DOHH2 (cell line): ENCODE results near the gene FAM131C.
A peak's percentile ranks its signal among the peaks of the same experiment; 100 is the strongest.
"Not testable (repeated sequence)": the region's sequence is repeated elsewhere in the genome, so short reads cannot be mapped to it uniquely, and the experiment has no call there.

ENCODE experiments used
- H3F3A ChIP-seq: fragments of 200-600 bp; sonication (generic), shearing (Covaris generic); 2 replicates; pipeline ENCODE4 v1.6.0; 2016; ENCODE audit warnings: antibody characterized with exemption, mild to moderate bottlenecking; ENCODE audit not compliant: control insufficient read depth, insufficient read depth
- H3K27ac ChIP-seq: fragments of 200-600 bp; sonication (generic); 2 replicates; pipeline ENCODE4 v1.5.1; 2014; ENCODE audit warnings: low read depth, mild to moderate bottlenecking, low read length, moderate library complexity
- H3K27me3 ChIP-seq: fragments of 200-600 bp; sonication (generic); 2 replicates; pipeline ENCODE4 v1.6.1; 2014; ENCODE audit warnings: mild to moderate bottlenecking, low read length, mixed read lengths; ENCODE audit not compliant: control insufficient read depth
- H3K36me3 ChIP-seq: fragments of 200-600 bp; sonication (generic); 2 replicates; pipeline ENCODE4 v1.6.1; 2014; ENCODE audit warnings: mild to moderate bottlenecking, low read length, moderate library complexity, mixed read lengths; ENCODE audit not compliant: control insufficient read depth
- H3K4me1 ChIP-seq: fragments of 200-600 bp; sonication (generic); 2 replicates; pipeline ENCODE4 v1.6.1; 2014; ENCODE audit warnings: mild to moderate bottlenecking, low read length, mixed read lengths; ENCODE audit not compliant: control insufficient read depth
- H3K4me2 ChIP-seq: fragments of 200-600 bp; sonication (generic); 2 replicates; pipeline ENCODE4 v1.6.0; 2014; ENCODE audit warnings: mild to moderate bottlenecking, low read length, moderate library complexity
- H3K4me3 ChIP-seq: fragments of 200-600 bp; sonication (generic); 2 replicates; pipeline ENCODE4 v1.5.1; 2014; ENCODE audit warnings: mild to moderate bottlenecking, low read length, mixed read lengths
- H3K79me2 ChIP-seq: fragments of 200-600 bp; sonication (generic); 2 replicates; pipeline ENCODE4 v1.6.1; 2014; ENCODE audit warnings: mild to moderate bottlenecking, low read length, mixed read lengths; ENCODE audit not compliant: control insufficient read depth
- H3K9me2 ChIP-seq: fragments of 200-600 bp; sonication (generic); replicated peaks from 2 replicates; pipeline ENCODE4 v1.6.1; 2014; ENCODE audit warnings: mild to moderate bottlenecking, low read length, mixed read lengths; ENCODE audit not compliant: control insufficient read depth
- H3K9me3 ChIP-seq: fragments of 200-600 bp; sonication (generic); 2 replicates; pipeline ENCODE4 v1.6.1; 2014; ENCODE audit warnings: antibody characterized with exemption, low read length, mixed read lengths; ENCODE audit not compliant: control insufficient read depth, insufficient read depth
- H4K20me1 ChIP-seq: fragments of 200-600 bp; sonication (generic); 2 replicates; pipeline ENCODE4 v1.6.0; 2014; ENCODE audit warnings: low read depth, mild to moderate bottlenecking, antibody characterized with exemption, low read length, moderate library complexity; ENCODE audit not compliant: control insufficient read depth, insufficient read depth
- EZH2phosphoT487 ChIP-seq: fragments of 200-600 bp; sonication (generic); IDR thresholded peaks from 2 replicates; pipeline ENCODE4 v1.6.1; 2017; ENCODE audit warnings: borderline replicate concordance, mild to moderate bottlenecking, antibody characterized with exemption, low read length, moderate library complexity, mixed read lengths
- TF ChIP-seq, protein P1 (sequence below): fragments of 200-600 bp; sonication (generic); IDR thresholded peaks from one replicate; pipeline ENCODE4 v1.5.1; 2014; ENCODE audit warnings: antibody characterized with exemption, mild to moderate bottlenecking, low read depth, low read length; ENCODE audit not compliant: poor library complexity, severe bottlenecking

FAM131C gene

DNA sequence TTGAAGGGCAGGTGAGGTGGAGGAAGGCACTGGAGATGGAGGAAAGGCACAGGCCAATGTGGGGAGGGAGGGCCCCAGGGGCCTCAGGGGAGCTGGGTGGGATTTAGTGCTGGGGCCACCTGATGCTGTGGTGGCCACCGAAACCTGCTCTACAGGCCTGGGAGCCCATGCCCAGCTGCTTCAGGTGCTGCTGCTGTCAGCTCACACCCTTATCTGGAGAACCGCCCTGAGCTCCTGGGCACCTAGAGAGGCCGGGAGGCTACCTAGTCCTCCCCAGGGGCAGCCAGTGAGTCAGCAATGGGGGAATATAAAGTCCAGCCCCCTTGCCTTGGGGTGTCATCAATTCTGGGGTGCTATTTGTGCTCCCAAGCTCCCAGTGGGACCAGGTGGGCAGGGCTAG lies 12.2 kb downstream of the FAM131C start:
- H3K27ac ChIP-seq = no peak overlapping the region
- no peaks in the 10 kb centered on the region for H3K79me2 ChIP-seq
- H3K27me3 ChIP-seq = peaks cover 4% of the 10 kb centered on the region; the same call in 1 of the 2 replicates
- H3F3A ChIP-seq = no peaks in the 10 kb centered on the region
- no peaks in the 10 kb centered on the region for H3K9me3 ChIP-seq
- H3K4me3 ChIP-seq = no peak overlapping the region
- H4K20me1 ChIP-seq = no peaks in the 10 kb centered on the region
- no peaks in the 10 kb centered on the region for H3K9me2 ChIP-seq
- no peaks in the 10 kb centered on the region for H3K4me1 ChIP-seq
- H3K4me2 ChIP-seq = no peak overlapping the region
- no peak for TF ChIP-seq EZH2phosphoT487
- H3K36me3 ChIP-seq = no peaks in the 10 kb centered on the region

DNA sequence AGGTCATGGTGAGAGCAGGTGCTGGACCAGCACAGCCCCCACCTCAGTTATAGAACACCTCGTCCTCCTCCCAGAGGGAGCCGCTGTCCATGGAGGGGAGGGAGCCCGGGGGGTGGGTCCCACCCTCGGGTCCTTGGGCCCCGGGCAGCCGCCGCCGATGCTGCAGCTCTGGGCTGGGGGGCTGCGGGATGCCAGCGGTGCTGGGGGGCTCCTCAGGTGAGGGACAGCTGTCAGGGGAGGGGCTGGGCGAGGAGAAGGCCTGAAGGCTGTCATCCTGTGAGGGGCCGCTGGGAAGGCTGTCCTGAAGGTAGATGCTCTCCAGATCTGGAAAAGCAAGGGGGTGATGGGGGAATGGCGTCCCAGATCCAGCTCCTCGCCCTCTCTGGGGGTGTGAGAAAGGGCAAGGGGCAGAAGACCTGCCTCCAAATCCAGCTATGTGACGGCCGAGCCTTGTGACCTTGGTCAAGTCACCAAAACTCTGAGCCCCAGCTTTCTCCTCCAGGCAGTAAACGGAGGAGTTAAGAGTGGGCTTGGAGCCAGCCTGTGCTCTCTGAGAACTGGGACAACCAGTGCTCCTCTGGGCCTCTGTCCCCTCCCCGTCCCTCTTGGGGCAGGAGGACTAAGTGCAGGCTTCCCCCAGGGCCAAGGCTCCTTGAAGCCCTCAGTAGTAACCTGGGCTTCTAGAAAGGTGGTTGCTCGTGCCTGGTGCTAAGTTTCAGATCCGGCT lies 14.9 kb downstream of the FAM131C start:
- H3K4me2 ChIP-seq, H3K9me3 ChIP-seq, H3K4me1 ChIP-seq, H3K27me3 ChIP-seq, H3K36me3 ChIP-seq, H4K20me1 ChIP-seq, H3K9me2 ChIP-seq, H3K79me2 ChIP-seq, H3K27ac ChIP-seq, H3F3A ChIP-seq, H3K4me3 ChIP-seq: not testable (repeated sequence)

DNA sequence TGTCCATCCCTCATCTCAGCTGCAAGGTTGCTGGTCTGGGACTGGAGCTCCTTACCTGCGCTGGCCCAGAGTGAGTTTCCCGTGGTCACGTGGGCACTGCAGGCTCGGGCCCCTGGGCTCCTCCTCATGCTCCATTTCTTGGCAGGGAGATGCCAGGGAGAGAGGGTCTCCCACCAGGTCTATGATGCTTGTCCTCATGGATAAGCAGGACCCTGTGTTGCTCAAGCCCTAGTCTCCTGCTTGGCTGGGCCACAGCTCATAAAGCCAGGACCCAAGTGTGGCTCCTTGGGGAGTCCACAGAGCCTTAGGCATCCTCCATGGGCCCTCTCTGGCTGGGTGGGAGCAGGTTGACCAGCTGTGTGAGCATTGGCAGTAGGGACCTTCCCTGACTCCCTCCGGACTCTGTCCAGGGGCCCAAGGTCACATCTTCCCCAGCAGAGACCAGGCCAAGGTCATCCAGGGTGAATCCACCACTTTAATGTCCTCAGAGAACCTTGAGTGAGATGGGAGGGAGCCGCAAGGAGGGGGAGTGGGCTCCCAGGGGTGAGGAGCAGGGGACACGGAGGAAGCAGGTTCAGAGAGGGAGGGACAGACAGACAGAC lies 16.0 kb downstream of the FAM131C start:
- H3K4me1 ChIP-seq, H3F3A ChIP-seq, H3K9me2 ChIP-seq, H3K4me2 ChIP-seq, H3K4me3 ChIP-seq, H3K27ac ChIP-seq, H4K20me1 ChIP-seq, H3K27me3 ChIP-seq, H3K9me3 ChIP-seq, H3K36me3 ChIP-seq, H3K79me2 ChIP-seq: not testable (repeated sequence)

DNA sequence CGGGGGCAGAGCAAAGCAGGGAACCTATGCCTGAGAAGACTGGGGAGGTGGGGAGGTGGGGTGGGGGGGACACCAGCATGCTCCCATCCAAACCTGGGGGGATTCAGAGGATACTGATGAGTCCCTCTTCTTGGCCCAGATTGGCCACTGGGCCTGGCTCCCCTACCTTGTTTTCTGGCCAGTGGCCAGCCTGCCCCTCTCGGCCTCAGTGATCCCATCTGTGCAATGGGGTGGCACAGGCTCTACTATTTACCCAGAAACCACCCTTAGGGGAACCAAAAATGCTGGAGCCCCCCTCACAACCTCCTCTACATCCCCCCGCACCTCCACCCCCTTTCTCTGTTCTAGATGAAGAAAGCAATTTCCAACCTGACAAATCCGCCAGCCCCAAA lies 16.9 kb downstream of the FAM131C start:
- H3K27ac ChIP-seq, H3K9me2 ChIP-seq, H3K4me3 ChIP-seq, H3K79me2 ChIP-seq, H3K9me3 ChIP-seq, H3K4me1 ChIP-seq, H3F3A ChIP-seq, H3K4me2 ChIP-seq, H4K20me1 ChIP-seq, H3K36me3 ChIP-seq, H3K27me3 ChIP-seq: not testable (repeated sequence)

DNA sequence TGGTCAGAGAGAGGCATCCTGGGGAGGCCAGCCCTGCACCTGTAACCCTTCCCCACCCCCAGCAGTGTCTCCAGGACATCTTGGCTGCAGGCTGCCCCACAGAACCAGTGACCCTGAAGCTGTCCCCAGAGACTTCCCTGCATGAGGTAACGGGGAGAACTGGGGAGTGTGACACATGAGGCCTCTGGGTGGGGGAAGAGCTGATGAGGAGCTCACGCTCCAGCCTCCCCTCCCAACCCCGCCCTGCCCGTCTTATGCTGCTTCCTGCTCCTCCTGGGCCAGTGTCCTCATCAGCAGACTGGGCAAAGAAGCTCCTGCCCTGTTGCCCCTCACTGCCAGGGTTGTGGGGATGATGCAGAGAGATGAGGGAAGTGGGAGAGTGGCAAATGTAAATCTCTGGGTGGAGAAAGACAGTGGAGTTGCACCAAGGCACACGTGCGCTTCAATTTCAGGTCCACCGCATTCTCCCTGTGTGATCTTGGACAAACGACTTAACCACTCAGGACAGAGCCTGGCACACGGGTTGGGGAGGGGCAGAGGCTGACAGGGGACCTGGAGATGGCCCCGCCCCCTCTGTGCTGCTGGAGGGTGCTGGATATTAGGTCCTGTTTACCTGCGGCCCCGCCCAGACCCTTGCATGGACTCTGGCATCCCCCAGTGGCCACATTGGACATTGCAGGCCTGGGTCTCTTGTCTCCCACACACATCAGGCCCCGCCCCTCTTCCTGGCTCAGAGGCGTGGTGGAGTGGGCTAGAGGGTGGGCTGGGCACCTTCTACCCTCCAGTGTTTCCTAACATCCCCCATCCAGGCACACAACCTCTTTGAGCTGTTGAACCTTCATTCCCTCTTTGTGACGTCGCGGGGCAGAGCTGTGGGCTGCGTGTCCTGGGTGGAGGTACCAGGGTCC lies 17.6 kb downstream of the FAM131C start:
- no peak overlapping the region for H3K27ac ChIP-seq
- H4K20me1 ChIP-seq = no peaks in the 10 kb centered on the region
- no peak overlapping the region for H3K4me3 ChIP-seq
- H3K9me2 ChIP-seq = no peaks in the 10 kb centered on the region
- no peaks in the 10 kb centered on the region for H3K79me2 ChIP-seq
- H3F3A ChIP-seq = no peaks in the 10 kb centered on the region
- TF ChIP-seq EZH2phosphoT487 = no peak
- TF ChIP-seq, protein P1, sequence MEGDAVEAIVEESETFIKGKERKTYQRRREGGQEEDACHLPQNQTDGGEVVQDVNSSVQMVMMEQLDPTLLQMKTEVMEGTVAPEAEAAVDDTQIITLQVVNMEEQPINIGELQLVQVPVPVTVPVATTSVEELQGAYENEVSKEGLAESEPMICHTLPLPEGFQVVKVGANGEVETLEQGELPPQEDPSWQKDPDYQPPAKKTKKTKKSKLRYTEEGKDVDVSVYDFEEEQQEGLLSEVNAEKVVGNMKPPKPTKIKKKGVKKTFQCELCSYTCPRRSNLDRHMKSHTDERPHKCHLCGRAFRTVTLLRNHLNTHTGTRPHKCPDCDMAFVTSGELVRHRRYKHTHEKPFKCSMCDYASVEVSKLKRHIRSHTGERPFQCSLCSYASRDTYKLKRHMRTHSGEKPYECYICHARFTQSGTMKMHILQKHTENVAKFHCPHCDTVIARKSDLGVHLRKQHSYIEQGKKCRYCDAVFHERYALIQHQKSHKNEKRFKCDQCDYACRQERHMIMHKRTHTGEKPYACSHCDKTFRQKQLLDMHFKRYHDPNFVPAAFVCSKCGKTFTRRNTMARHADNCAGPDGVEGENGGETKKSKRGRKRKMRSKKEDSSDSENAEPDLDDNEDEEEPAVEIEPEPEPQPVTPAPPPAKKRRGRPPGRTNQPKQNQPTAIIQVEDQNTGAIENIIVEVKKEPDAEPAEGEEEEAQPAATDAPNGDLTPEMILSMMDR = peak; percentile 83
- no peaks in the 10 kb centered on the region for H3K4me1 ChIP-seq
- no peaks in the 10 kb centered on the region for H3K9me3 ChIP-seq
- no peaks in the 10 kb centered on the region for H3K36me3 ChIP-seq
- no peaks in the 10 kb centered on the region for H3K27me3 ChIP-seq
- H3K4me2 ChIP-seq = no peak overlapping the region
